SK-N-SH treated with all-trans-retinoic acid at 6 μM for 48 hours (cell line): ENCODE results near the gene RGN.

Experiments
- CREB5 ChIP-seq: fragments of 250-450 bp; sonication (Bioruptor Pico); IDR thresholded peaks from 2 replicates; pipeline ENCODE4 v1.5.1; 2020; ENCODE audit warnings: low read depth, mild to moderate bottlenecking, moderate library complexity
- CSRNP3 ChIP-seq: fragments of 250-450 bp; sonication (Bioruptor Pico); IDR thresholded peaks from 2 replicates; pipeline ENCODE4 v1.5.1; 2021; ENCODE audit warnings: mild to moderate bottlenecking, moderate library complexity
- PATZ1 ChIP-seq: fragments of 250-450 bp; sonication (Bioruptor Pico); IDR thresholded peaks from 2 replicates; pipeline ENCODE4 v1.8.0; 2020; ENCODE audit warnings: mild to moderate bottlenecking, moderate library complexity, borderline replicate concordance
- SNAI2 ChIP-seq: fragments of 250-450 bp; sonication (Bioruptor Pico); IDR thresholded peaks from 2 replicates; pipeline ENCODE4 v1.5.0; 2020; ENCODE audit warnings: mild to moderate bottlenecking, moderate library complexity
- TCF4 ChIP-seq: fragments of 250-450 bp; sonication (Bioruptor Pico); IDR thresholded peaks from 2 replicates; pipeline ENCODE4 v1.8.0; 2021; ENCODE audit warnings: mild to moderate bottlenecking, moderate library complexity, borderline replicate concordance
- ZFP3 ChIP-seq: fragments of 250-450 bp; sonication (Bioruptor Pico); IDR thresholded peaks from 2 replicates; pipeline ENCODE4 v1.5.0; 2020; ENCODE audit warnings: mild to moderate bottlenecking, moderate library complexity
- ZNF70 ChIP-seq: fragments of 450-650 bp; formaldehyde crosslinking; IDR thresholded peaks from 2 replicates; pipeline ENCODE4 v1.5.0; 2020; ENCODE audit warnings: mild to moderate bottlenecking, moderate library complexity

DNA sequence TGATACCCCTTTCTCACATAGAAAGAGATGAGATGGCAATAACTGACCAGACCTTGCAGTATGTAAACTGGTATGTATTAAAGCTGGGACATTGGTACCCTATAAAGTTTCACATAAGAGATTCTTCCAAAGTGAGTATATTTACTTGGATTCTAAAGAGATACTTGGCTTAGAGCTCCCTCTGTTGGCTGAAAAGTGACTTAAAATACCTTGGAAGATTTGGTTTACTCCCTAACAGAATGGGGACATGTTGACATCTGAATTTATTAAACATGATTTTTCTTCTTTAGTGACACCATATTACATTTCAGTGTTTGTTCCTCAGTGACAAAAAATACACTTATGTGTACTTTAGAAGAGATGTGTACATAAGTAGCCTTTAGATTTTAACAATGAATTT, 47.9 kb upstream of the RGN start:
- no peak for TF ChIP-seq ZFP3 (CRISPR knock-in tag)
- no peak for TF ChIP-seq PATZ1 (CRISPR knock-in tag)
- no peak for TF ChIP-seq CREB5
- no peak for TF ChIP-seq ZNF70 (CRISPR knock-in tag)
- TF ChIP-seq SNAI2 (CRISPR knock-in tag) = no peak
- TF ChIP-seq CSRNP3 = no peak
- TF ChIP-seq TCF4 (CRISPR knock-in tag) = no peak
